Cerebellar cortex (tissue), 1 donor: ENCODE data around the gene CACNA2D2.

Experiments used
- DNase-seq: peaks from one replicate; pipeline ENCODE4 v3.0.0-alpha.2; 2015; ENCODE audit warnings: low spot score

CACNA2D2 gene

DNA sequence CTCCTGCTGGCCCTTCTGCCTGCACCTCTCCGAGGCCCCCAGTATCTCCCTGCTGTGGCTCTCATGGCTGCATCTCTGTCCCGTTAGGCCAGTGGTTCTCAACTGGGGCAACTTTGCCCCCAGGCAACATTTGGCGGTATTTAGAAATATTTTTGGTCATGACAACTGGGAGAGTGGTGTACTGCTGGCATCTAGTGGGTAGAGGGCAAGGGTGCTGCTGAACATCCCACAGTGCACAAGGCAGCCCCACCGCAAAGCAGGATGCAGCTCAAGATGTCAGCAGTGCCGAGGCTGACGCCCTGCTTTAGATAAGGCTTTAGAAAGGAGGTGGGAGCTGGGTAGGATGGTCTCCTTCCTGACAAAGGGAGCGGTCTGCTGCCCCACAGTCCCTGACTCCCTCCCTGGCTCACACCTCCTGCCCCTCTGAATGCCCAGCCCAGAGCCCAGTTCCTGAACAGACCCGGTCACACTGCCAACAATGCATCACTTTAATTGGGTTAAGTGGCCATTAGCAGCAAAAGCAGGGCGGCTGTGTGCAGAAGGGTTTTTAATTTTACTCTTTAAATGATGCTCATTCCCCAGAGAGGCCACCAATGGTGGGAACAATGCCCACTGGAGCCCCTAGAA lies 75.3 kb downstream of the CACNA2D2 start:
- no peak for DNase-seq

DNA sequence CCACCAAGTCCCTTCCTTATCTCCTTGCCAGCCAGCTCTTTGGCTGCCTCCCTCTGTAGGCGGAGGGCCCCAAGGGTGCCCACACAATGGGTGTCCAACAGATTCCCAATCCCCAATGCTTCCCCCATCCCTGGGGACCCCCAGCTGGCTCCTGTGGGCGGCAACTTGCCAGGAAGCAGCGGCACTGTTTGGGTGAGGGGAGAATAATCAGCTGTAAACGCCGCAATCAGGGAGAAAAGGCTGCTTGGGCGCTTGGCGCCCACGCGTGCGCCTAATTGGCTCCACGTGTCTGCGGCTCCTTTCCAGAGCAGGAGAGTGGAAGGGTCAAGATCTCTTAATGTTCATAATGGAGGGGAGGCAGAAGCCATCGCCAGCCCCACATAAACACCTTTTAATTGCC lies 76.2 kb downstream of the CACNA2D2 start:
- no peak for DNase-seq

DNA sequence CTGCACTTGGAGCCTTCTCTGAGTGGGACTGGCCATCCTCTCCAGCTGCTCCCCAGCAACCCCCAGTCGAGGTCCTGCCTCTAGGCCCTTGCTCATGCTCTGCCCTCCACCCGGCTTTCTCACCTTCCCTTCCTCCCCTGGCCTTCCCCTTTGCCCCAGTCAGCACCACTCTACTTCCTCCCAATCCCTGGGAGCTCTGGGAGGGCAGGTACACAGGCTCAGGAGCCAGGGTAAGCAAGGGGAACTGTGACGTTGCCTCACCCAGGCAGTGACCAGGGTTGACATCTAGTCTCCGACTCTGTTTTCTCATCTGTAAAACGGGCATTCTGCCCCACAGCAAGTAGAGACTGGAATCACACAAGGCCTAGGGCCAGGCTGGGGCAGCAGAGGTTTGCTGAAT lies 77.5 kb downstream of the CACNA2D2 start:
- no peak for DNase-seq

DNA sequence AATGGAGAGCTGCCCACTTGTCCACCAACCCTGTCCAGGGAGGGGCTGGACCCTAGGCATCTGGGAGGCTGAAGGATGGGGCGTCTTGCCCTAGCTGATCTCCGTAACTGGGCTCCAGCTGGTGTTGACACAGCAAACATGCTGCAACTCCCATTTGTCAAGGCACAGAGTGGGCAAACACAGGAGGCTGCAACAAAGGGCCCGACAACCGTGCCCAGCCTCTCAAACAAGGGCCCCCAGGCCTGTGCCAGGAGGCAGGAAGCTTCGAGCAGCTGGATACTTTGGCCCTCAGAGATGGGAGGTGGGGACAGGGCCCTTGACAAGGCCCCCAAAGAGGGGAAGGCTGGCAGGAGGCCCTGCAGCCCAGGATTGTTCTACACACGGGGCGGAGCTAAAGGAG lies 79.9 kb downstream of the CACNA2D2 start:
- DNase-seq: no peak

DNA sequence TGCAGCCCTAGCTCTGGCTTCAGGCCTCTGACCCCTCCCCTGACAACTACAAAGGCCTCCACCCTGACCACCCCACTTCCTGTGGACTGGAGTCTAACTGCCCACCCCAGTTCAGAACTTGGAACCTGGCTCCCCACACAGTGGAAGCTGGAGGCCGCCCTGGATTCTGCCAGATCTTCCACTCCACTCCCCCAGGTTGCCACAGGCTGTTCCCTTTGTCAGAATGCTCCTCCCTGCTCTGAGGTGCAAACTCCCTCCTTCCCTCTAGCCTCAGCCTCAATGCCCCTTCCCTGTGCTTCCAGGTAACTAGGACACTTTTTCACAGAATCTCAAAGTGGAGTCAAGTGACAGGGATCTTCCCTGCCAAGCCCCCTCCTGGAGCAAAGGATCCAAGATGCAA lies 81.3 kb downstream of the CACNA2D2 start:
- no peak for DNase-seq

DNA sequence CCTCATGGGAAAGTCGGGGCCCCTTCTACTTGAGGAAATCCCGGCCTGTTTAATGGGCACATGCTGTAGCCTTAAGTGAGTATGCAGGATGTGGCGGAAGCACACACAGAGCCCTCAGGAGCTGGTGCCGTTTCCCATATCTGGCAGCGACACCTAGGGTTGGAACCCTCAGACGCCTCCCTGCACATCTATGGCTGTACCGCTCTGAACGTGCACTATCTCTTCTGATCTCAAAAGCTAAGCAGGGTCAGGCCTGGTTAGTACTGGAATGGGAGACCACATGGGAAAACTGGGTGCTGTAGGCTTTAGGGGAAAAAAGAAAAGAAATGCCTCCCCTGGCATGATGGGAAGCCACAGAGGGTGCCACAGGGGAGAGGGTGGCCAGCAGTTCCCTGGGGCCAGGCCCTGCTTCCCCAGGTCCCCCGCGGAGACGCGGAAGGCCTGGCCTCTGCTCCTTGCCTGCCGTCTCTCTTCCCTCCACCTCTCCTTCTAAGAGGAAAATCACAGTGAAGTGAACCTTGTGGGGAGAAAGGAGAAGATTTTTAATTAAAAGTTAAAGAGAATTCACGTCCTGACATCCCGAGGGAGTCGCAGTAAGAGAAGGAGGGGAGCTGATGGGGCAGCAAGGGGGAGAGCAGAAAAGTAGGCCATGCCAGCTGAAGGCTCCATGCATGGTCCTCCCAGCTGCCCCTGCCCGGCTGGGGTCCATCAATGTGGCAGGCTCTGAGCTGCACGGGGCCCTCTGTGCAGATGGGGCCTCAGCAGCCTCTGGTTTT lies 83.7 kb downstream of the CACNA2D2 start:
- DNase-seq: no peak

DNA sequence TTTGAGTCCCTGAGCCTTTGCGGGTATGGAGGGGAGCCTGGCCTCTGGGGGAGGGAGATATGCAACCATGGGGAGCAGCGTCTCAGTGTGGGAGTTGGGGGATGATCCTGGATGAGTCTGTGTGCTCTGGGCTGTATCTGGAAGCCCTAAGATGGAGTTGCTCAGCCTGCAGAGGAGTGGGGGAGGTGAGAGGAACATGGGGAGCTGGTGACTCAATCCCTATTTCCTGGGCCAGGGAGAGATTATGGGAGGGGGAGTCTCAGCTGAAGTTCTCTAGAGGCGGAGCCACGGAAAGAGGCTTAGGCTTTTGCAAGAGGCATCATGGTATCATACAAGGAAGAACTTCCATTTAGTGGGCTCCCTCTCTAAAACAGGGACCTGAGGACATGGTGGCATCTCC lies 84.6 kb downstream of the CACNA2D2 start:
- DNase-seq: no peak

DNA sequence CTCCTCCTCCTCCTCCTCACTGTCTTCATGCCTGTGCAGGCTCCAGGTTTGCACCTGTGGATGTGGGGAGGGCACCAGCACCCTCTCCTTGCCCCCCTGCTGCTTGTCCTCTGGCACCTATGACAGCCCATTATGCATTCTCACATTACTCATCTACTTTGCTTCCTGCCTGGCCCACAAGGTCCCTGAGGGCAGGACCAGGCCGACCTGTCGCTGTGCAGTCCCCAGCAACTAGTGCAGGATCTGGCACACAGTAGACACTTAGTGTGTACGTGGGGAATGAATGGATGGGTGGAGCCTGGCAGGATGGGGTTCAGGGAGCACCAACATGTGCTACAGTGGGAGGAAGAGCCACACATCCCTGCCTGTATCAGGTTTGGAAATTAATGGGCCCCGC lies 85.8 kb downstream of the CACNA2D2 start:
- no peak for DNase-seq

DNA sequence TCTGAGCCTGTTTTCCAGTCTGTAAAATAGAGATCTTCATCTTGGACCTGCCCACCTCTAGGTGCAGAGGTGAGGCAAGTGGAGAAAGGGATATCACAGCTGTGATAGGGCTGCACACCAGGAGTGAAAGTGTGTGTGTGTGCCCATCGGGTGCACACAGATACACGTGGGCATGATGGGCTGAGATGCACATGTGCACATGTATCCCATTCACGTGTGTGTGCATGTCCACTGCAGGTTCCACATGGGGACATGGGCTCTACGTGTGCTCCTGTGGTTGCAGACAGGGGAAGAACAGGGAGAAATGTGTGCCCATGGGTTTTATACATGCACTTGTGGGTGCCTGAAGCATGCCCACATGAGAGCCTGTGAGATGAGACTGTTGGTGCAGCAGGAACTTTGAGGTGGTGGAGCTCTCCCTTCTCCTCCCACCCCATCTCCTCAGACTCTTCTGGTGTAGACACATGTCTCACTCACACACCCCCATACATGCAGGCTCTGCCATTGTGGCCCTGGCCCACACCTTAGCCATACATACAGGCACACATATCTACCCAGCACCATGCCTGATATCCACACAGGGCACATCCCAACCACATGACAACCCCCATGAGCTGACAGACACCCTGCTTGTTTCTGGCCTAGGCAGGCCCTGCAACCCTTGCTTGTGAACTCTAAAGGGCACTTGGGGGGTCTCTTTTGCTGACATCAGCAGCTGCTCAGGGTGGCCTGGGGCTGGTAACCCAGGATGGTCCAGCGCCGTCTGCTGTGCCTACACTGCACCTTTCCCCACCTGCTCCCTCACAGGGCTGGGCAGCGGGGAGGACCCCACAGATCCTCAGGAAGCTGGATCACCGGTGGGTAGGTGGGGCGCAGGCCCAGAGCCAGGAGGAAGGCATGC lies 86.4 kb downstream of the CACNA2D2 start:
- DNase-seq: no peak

DNA sequence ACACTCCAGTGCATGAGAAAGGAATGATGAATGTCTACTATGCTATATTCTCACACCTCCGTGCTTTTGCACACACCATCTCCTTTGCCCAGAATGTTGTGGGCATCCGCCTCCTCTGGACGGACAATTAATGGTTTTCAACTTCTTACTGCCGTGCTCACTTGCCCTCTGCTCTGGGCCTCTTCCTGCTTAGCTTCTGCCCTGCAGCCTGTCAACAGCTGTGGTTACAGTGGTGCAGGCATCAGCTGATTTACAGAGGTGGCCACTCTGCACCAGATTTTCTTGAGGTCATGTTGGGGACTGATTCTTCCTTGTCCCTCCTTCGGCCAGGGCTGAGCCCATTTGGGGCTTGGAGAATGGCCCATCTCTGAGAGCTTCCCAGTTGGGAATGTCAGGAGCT lies 87.6 kb downstream of the CACNA2D2 start:
- DNase-seq: no peak

DNA sequence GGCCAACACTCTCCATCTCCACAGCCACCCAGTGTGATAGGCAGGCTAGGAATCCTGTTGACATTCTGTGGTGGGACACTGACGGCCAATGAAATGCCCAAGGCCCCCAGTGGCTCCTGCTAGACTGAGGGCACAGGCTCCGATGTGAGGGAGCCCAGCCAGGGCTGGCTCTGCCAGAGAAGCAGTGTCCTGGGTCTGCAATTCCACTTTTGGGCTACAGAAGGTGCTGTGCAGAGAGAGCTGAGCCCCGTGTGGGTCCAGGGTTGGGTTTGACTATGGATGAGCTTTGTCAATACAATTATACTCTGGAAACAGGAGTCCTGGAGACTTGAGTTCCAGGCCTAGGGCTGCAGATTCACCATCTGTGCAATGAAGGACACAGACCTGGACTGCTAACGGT lies 88.4 kb downstream of the CACNA2D2 start:
- no peak for DNase-seq

DNA sequence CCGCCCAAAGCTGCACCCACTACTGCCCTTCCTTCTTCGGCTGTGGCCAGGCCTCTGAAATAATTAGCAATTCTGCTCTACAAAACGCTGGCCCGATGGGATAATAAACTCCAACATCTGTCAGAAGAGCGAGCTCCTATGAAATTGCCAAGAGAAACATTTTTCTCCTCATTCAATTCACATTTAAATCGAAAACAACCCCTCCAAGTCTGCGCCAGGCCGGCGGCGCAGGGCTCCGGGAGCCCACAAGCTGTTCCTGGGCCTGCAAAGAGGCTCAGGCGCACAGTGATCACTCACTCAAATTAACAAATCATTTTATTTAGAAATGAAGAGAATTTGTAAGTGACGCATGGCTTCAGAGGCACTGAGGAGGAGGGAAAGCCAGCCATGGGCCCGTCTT lies 88.8 kb downstream of the CACNA2D2 start:
- DNase-seq: no peak

DNA sequence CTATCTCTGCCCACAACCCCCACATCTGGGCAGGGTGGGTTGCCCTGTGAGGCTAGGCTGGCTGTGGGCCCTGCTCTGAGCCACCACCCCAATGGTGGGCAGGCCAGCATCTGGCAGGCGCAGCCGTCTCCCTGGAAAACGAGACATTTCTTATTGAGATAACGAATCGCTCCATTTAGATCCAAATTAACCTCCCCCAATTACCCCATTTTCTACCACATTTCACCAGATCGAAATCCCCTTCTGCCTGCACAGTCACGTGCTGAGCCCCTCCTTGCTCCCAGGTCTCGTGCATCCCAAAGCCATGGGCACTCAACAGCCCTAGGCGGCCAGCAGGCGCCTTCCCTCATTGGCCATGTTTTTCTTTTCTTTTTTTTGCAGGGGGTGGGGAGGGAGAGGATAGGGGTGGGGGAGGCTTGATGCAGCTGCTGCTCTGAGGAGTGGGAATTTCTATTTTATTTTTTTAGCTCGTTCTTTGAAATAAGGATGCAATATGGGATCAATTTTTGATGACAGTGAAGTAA lies 91.1 kb downstream of the CACNA2D2 start:
- no peak for DNase-seq

DNA sequence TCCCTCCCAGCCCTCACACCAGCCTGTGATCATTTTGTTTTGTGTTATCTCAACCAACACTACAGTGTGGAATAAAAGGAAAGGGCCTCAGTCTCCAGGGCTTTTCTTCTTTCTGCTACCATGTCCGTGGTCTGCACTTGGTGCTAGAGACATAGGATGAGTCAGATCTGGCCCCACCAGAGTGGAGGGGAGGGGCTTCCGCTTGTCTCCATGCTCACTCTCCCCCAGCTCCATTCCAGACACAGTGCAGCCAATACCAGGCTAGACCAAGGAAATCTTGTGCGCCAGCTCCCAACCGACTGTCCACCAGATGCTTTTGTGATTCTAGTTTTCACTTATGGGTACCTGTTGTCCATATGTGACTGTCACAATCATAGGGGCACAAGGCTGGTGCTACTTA lies 92.2 kb downstream of the CACNA2D2 start:
- DNase-seq: no peak

DNA sequence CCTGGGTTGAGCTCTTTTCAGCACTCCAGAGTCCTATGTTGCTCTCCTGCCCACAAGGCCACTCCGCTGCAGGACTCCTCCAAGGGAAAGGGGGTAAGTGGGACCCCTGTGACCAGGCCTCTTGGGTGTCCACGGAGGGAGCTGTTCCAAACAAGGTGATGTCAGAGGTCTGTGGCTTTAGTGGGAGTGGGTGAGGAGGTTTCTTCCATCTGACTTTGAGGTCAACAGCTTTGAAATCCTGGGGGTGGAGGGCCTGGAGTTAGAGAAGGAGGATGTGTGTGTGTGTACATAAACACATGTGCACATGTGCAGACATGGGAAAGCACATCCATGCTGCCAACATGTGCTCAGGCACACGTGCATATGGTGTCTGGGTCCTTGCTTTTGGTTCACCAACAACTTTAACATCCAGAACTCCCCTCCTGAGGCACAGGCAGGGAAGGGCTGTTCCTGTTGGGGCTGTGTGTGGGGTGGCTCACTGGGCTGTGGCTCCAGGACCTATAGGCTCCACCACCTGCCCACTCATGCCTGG lies 92.8 kb downstream of the CACNA2D2 start:
- no peak for DNase-seq

DNA sequence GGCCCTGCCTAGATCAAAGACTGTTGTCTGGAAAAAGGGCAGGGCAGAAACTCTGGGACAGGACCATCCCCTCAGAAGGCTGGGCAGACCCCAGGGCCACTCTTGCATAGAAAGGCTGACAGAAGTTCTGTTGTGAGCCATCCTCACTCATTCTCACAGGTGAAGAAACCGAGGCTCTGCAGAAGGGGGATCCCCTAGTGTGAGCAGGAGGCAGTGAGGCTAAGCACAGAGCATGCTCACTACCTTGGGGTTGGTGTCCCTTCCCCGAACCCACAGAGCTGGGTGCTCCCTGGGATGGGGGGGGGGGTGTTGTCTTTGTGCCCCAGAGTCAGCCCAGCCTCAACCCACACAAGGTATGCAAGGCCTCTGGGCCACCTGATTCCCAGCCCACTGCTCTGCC lies 93.2 kb downstream of the CACNA2D2 start:
- DNase-seq: no peak

DNA sequence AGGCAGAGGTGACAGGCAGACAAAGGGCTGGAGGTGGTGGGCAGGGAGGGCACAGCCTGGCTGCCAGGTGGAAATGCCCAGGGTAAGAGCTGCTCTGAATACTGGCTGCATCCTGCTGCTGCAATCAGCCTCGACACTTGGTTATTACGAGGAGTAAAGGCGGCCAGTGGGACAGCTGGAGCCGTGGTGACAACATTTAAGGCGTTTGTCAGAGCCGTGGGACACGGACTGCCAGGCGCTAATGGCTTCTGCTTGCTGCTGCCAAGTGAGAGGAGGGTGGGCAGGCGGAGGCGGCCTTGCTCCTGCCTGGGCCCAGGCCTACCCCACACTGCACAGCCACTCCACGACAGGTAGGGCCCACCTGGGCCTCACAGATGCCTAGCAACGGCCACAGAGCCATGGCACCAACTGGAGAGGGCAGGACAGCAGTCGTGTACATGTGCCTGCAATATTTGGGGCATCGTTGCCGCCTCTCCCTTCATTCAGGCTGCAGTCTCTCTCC lies 94.9 kb downstream of the CACNA2D2 start:
- peak; percentile 11 for DNase-seq

DNA sequence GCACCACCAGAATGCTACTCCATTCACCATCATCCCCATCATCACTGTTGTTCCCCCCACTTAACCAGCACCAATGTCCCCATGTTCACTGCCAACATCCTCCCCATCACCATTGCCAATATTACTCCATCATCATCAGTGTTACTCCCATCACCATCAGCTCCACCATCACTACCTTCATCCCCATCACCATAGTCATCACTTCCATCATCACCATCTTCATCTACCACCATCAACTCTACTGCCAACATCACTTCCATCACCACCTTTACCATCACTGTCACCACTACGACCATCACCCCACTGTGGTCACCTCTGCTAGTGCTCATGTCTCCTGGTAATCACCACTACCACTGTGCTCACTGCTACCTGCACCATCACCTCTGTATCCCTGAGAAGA lies 96.9 kb downstream of the CACNA2D2 start:
- no peak for DNase-seq

DNA sequence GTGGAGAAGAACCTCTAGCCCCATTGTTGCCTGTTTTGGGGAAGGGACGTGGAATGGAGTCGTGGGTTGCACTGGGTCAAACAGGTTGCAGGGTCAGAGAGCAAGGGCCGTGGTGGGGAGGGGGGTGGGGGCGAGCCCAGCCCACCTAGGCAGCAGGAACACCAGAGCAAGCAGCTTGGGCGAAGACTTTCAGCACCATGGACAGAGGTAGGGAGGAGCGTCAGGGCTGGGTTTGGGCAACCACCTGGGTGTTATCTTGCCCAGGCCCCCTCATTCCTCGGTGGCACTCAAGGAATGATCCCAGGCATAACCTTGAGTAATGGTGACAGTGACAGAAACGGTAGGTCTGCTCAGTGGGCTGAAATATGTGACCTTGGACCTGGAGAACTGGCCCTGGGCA lies 98.2 kb downstream of the CACNA2D2 start:
- DNase-seq: no peak

DNA sequence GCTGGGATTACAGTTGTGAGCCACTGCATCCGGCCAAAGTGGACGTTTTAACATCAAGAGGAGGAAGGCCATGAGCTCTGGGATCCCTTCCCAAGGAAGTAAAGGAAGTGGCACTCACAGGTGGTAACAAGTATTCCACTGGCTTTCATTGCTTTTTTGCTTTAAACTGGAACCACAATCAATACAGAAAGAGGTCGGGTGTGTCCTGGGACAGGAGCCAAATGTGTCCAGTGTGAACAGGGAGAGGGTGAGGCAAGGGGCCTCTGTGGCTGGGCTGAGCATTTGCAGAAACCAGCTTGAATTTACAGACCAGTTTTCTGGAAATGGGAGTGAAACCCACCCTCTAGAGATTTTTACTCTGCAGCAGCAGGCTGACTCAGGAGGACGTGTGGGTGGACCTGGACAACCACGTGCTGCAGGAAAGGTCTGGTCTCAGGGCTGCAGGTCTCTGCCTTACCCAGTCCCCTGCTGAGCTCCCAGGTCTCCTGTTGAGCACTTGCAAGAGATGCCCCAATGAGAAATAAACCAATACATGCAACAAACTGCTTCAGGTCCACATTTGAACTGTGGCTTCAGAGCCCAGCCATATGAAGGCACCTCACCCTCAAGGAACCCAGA lies 101.3 kb downstream of the CACNA2D2 start:
- DNase-seq: no peak

DNA sequence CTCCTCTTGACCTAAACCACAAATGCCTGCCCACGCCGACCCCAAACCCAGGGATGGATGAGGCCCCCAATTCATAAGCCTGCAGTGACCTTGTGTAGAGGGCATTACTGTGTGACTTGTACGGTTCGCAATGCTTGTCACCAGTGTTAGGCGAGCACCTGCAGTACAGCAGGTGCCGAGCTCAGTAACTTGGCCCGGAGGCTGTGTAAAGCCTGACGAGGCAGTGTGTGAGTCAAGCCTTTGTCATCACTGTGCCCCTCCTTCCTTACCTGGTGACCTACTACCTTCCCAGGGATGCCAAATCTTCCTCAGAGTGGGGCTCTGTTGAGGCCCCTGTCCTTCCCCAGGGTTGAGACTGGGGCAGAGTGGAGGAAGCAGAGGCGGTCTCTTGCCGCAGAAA lies 106.9 kb downstream of the CACNA2D2 start:
- no peak for DNase-seq
